Measurements from ENCODE around the gene CSNK1G1.

The CSNK1G1 gene

DNA sequence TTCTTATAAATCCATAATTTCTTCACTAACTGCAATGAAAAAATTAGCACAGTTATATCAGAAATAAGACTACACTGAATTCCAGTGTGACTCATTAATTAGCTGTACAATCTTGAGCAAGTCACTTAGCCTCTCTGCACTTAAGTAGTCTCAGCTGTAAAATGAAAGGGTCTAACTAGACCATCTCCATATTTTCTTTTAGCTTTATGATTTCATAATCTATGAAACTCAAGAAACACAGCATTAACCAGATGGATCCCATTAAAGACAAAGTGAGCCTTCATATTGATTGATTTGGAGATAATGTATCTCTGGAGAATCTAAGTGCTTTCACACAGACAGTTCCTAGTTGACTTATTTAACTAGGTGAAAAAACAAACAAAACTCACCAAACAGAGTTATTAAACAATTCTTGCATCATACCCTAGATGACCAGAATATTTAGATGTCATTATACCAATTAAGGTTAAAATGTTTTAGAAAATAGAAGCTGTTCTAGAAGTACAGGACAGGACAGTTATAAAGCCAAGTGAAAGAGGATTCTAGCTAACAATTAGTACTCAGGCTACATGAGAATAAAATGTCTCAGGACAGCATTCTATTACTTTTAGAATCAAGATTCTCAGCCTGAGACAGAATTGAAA, 11.2 kb downstream of the CSNK1G1 start:
- Histone ChIP-seq H3K4me2 (ENCODE audit: low read depth, low read length, poor library complexity, severe bottlenecking) (no peak overlapping the region), H3K9me2 (replicated peaks; ENCODE audit: insufficient read depth, low read length) (no peaks in the 10 kb centered on the region), H2AFZ (ENCODE audit: low read depth, low read length, severe bottlenecking) (no peak overlapping the region), H3F3A (ENCODE audit: insufficient read depth) (no peaks in the 10 kb centered on the region), H4K20me1 (ENCODE audit: low read depth, low read length) (peaks cover 6% of the 10 kb centered on the region; the same call in 1 of the 2 replicates), H3K27ac (ENCODE audit: low read depth, low read length) (no peak overlapping the region), H3K27me3 (ENCODE audit: low read length) (no peaks in the 10 kb centered on the region), H3K79me2 (ENCODE audit: insufficient read depth, low read length) (peaks cover 45% of the 10 kb centered on the region), H3K9ac (ENCODE audit: low read length) (no peak overlapping the region), H3K9me3 (ENCODE audit: insufficient read depth, low read length) (no peaks in the 10 kb centered on the region), H3K4me3 (ENCODE audit: insufficient read depth, low read length, poor library complexity, severe bottlenecking) (no peak overlapping the region), H3K36me3 (ENCODE audit: low read length) (peaks cover 4% of the 10 kb centered on the region; the same call in 1 of the 2 replicates)
- no peak for TF ChIP-seq EZH2phosphoT487 (conservative IDR thresholded peaks at IDR 0.05; ENCODE audit: low read length)
- TF ChIP-seq, protein P1, sequence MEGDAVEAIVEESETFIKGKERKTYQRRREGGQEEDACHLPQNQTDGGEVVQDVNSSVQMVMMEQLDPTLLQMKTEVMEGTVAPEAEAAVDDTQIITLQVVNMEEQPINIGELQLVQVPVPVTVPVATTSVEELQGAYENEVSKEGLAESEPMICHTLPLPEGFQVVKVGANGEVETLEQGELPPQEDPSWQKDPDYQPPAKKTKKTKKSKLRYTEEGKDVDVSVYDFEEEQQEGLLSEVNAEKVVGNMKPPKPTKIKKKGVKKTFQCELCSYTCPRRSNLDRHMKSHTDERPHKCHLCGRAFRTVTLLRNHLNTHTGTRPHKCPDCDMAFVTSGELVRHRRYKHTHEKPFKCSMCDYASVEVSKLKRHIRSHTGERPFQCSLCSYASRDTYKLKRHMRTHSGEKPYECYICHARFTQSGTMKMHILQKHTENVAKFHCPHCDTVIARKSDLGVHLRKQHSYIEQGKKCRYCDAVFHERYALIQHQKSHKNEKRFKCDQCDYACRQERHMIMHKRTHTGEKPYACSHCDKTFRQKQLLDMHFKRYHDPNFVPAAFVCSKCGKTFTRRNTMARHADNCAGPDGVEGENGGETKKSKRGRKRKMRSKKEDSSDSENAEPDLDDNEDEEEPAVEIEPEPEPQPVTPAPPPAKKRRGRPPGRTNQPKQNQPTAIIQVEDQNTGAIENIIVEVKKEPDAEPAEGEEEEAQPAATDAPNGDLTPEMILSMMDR (IDR thresholded peaks at IDR 0.05; ENCODE audit: insufficient read depth, low read length, poor library complexity, severe bottlenecking): no peak

DNA sequence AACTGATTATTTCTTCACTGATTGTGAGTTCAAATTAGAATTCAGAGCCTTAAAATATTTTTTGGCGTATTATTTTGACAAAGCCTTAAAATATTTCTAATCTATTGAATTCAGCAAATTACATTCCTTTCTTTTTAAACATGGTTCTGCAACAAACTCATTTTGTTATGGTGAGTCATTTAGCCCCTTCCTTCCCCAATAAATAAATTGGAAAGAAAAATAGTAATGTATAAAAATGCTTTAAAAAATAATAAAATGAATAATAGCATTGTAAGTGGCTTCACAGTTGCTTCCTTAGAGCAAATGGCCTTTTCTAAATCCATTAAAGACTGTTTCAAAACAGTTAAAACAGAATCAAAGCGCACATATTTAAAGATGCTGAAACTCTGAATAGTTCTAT, 12.1 kb downstream of the CSNK1G1 start:
- Histone ChIP-seq H3K36me3 (ENCODE audit: low read length) (peaks cover 4% of the 10 kb centered on the region; the same call in 1 of the 2 replicates), H2AFZ (ENCODE audit: low read depth, low read length, severe bottlenecking) (no peak overlapping the region), H3K9ac (ENCODE audit: low read length) (no peak overlapping the region), H3K27ac (ENCODE audit: low read depth, low read length) (no peak overlapping the region), H3K9me3 (ENCODE audit: insufficient read depth, low read length) (no peaks in the 10 kb centered on the region), H4K20me1 (ENCODE audit: low read depth, low read length) (peaks cover 6% of the 10 kb centered on the region; the same call in 1 of the 2 replicates), H3K4me2 (ENCODE audit: low read depth, low read length, poor library complexity, severe bottlenecking) (no peak overlapping the region), H3K4me3 (ENCODE audit: insufficient read depth, low read length, poor library complexity, severe bottlenecking) (no peak overlapping the region), H3F3A (ENCODE audit: insufficient read depth) (no peaks in the 10 kb centered on the region), H3K79me2 (ENCODE audit: insufficient read depth, low read length) (peaks cover 38% of the 10 kb centered on the region), H3K9me2 (replicated peaks; ENCODE audit: insufficient read depth, low read length) (no peaks in the 10 kb centered on the region), H3K27me3 (ENCODE audit: low read length) (no peaks in the 10 kb centered on the region)
- TF ChIP-seq, protein P1 (IDR thresholded peaks at IDR 0.05; ENCODE audit: insufficient read depth, low read length, poor library complexity, severe bottlenecking): no peak
- no peak for TF ChIP-seq EZH2phosphoT487 (conservative IDR thresholded peaks at IDR 0.05; ENCODE audit: low read length)

DNA sequence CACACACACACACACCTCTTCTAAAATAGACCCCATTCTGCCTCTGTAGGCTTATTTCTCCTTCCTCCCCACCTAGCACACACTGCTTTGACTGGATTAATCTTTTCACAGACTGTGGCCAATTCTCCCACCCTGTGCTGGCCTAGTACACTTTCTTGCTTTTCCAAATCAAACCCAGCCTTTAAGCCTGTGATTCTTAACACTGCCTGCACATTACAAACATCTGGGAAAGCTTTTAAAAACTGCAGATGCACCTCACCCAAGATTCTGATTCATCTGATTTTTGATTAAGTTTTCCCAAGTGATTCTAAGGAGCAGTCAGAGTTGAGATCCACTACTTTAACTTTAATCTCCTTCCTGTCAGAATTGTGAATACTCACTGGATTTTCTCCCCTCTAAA, 12.8 kb downstream of the CSNK1G1 start:
- H3K27me3 ChIP-seq (ENCODE audit: low read length): no peaks in the 10 kb centered on the region
- no peak overlapping the region for H3K27ac ChIP-seq (ENCODE audit: low read depth, low read length)
- H3F3A ChIP-seq (ENCODE audit: insufficient read depth): no peaks in the 10 kb centered on the region
- H4K20me1 ChIP-seq (ENCODE audit: low read depth, low read length): peaks cover 6% of the 10 kb centered on the region; the same call in 1 of the 2 replicates
- peaks cover 38% of the 10 kb centered on the region for H3K79me2 ChIP-seq (ENCODE audit: insufficient read depth, low read length)
- H3K9me3 ChIP-seq (ENCODE audit: insufficient read depth, low read length): no peaks in the 10 kb centered on the region
- H3K4me2 ChIP-seq (ENCODE audit: low read depth, low read length, poor library complexity, severe bottlenecking): no peak overlapping the region
- H3K9me2 ChIP-seq (replicated peaks; ENCODE audit: insufficient read depth, low read length): no peaks in the 10 kb centered on the region
- no peak overlapping the region for H2AFZ ChIP-seq (ENCODE audit: low read depth, low read length, severe bottlenecking)
- H3K9ac ChIP-seq (ENCODE audit: low read length): no peak overlapping the region
- TF ChIP-seq, protein P1 (IDR thresholded peaks at IDR 0.05; ENCODE audit: insufficient read depth, low read length, poor library complexity, severe bottlenecking): no peak
- no peak for TF ChIP-seq EZH2phosphoT487 (conservative IDR thresholded peaks at IDR 0.05; ENCODE audit: low read length)
- no peak overlapping the region for H3K4me3 ChIP-seq (ENCODE audit: insufficient read depth, low read length, poor library complexity, severe bottlenecking)
- H3K36me3 ChIP-seq (ENCODE audit: low read length): peaks cover 4% of the 10 kb centered on the region; the same call in 1 of the 2 replicates
